Breast epithelium (tissue), 3 donors: ENCODE data around the gene DOK5.

Experiments used
- CTCF ChIP-seq, 3 donors: fragments of 450-650 bp; IDR thresholded peaks; one replicate each; pipeline ENCODE4 v1.5.1; 2016 to 2017; ENCODE audit warnings: antibody characterized with exemption in 3 of 3, mild to moderate bottlenecking in 3 of 3, moderate library complexity in 3 of 3
- POLR2A ChIP-seq: fragments of 450-650 bp; IDR thresholded peaks from one replicate; pipeline ENCODE4 v1.6.1; 2016; ENCODE audit warnings: antibody characterized with exemption, mild to moderate bottlenecking, moderate library complexity

- TF ChIP-seq CTCF (IDR thresholded peaks at IDR 0.05) (no peak), POLR2A (no peak)
Observed at GRCh38 chr20:54499111-54499510, 23.7 kb downstream of the DOK5 start.
